ENCODE data around the gene DCAF10. TPM values are rescaled to one million over a fixed set of nuclear protein-coding genes. Genes with fewer than 3 reads are reported as not detected.

DCAF10 gene
- total RNA-seq, 2 donors from 2014 or later = 24.4 to 47.4 TPM

DNA sequence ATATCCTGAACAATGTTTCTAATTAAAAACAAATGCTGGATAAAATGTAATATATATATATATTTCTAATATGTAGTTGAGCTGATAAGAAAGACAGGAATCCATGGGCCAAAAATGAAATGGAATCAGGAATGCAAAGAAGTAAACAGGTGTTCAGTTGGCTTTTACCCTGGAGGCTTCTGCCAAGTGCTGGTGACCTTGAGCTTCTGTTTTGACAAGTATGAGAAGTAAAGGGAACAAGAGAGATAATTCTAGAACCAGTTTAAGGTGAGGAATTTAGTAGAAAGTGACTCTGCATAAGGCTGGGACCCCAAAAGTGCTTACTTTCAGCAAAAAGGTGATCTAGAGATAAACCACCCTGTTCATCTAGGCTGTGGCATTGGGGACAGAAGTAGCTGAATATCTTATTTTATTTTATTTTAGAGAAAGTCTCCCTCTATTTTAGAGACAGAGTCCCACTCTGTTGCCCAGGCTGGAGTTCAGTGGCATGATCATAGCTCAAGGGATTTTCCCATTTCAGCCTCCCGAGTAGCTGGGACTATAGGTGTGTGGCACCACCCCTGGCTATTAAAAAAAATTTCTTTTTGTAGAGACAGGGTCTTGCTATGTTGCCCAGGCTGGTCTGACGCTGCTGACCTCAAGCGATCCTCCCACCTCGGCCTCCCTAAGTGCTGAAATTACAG, 27.0 kb downstream of the DCAF10 start:
- no peak for ATAC-seq (ENCODE audit: insufficient number of reproducible peaks, low FRiP score, low read depth)
- no peaks in the 10 kb centered on the region for H3K4me1 ChIP-seq (ENCODE audit: control insufficient read depth in 1 of 2, low read depth in 2 of 2)
- H3K4me3 ChIP-seq = no peak overlapping the region
- DNase-seq (ENCODE audit: low spot score) = no peak
- H3K27me3 ChIP-seq (replicated peaks; ENCODE audit: insufficient read depth) = no peaks in the 10 kb centered on the region
- H3K27ac ChIP-seq = no peak overlapping the region
- H3K9me3 ChIP-seq = no peaks in the 10 kb centered on the region
- TF ChIP-seq, protein P1, sequence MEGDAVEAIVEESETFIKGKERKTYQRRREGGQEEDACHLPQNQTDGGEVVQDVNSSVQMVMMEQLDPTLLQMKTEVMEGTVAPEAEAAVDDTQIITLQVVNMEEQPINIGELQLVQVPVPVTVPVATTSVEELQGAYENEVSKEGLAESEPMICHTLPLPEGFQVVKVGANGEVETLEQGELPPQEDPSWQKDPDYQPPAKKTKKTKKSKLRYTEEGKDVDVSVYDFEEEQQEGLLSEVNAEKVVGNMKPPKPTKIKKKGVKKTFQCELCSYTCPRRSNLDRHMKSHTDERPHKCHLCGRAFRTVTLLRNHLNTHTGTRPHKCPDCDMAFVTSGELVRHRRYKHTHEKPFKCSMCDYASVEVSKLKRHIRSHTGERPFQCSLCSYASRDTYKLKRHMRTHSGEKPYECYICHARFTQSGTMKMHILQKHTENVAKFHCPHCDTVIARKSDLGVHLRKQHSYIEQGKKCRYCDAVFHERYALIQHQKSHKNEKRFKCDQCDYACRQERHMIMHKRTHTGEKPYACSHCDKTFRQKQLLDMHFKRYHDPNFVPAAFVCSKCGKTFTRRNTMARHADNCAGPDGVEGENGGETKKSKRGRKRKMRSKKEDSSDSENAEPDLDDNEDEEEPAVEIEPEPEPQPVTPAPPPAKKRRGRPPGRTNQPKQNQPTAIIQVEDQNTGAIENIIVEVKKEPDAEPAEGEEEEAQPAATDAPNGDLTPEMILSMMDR (IDR thresholded peaks at IDR 0.05) = no peak
- H3K36me3 ChIP-seq = peaks cover 7% of the 10 kb centered on the region

DNA sequence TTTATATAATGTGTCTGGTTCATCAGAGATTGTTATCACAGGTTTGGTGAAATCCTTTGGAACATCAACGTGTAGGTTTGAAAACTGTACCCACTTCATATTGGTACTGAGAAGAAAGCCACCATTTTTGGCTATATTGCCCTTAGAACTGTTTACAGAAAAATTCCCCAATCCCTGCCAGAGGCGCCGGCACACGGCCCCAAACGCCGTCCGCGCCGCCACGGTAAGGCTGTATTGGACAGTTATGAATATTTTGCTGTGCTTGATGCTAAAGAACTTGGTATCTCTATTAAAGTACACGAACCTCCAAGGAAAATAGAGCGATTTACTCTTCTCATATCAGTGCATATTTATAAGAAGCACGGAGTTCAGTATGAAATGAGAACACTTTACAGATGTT, 35.2 kb downstream of the DCAF10 start:
- Histone ChIP-seq H3K36me3 (no peaks in the 10 kb centered on the region), H3K27me3 (replicated peaks; ENCODE audit: insufficient read depth) (no peaks in the 10 kb centered on the region), H3K27ac (no peak overlapping the region), H3K4me1 (ENCODE audit: control insufficient read depth in 1 of 2, low read depth in 2 of 2) (no peaks in the 10 kb centered on the region), H3K4me3 (no peak overlapping the region), H3K9me3 (no peaks in the 10 kb centered on the region)
- TF ChIP-seq, protein P1 (IDR thresholded peaks at IDR 0.05) = no peak
- DNase-seq (ENCODE audit: low spot score) (no peak), ATAC-seq (ENCODE audit: insufficient number of reproducible peaks, low FRiP score, low read depth) (no peak)

GRCh38 chr9:37836386-37836785, 35.8 kb downstream of the DCAF10 start:
- no peak for ATAC-seq (ENCODE audit: insufficient number of reproducible peaks, low FRiP score, low read depth)
- Histone ChIP-seq H3K36me3 (no peaks in the 10 kb centered on the region), H3K4me3 (no peak overlapping the region), H3K27ac (no peak overlapping the region), H3K9me3 (no peaks in the 10 kb centered on the region), H3K27me3 (replicated peaks; ENCODE audit: insufficient read depth) (no peaks in the 10 kb centered on the region), H3K4me1 (ENCODE audit: control insufficient read depth in 1 of 2, low read depth in 2 of 2) (no peaks in the 10 kb centered on the region)
- no peak for DNase-seq (ENCODE audit: low spot score)
- TF ChIP-seq, protein P1 (IDR thresholded peaks at IDR 0.05) = no peak

- H3K36me3 ChIP-seq = no peaks in the 10 kb centered on the region
- H3K4me3 ChIP-seq = no peak overlapping the region
- ATAC-seq (ENCODE audit: insufficient number of reproducible peaks, low FRiP score, low read depth) (no peak), DNase-seq (ENCODE audit: low spot score) (no peak)
- H3K4me1 ChIP-seq (ENCODE audit: control insufficient read depth in 1 of 2, low read depth in 2 of 2) = no peaks in the 10 kb centered on the region
- H3K9me3 ChIP-seq = no peaks in the 10 kb centered on the region
- TF ChIP-seq, protein P1 (IDR thresholded peaks at IDR 0.05) = no peak
- H3K27ac ChIP-seq = no peak overlapping the region
- no peaks in the 10 kb centered on the region for H3K27me3 ChIP-seq (replicated peaks; ENCODE audit: insufficient read depth)
These were observed 39.2 kb downstream of the DCAF10 start for GRCh38 chr9:37839496-37840461.

GRCh38 chr9:37840560-37841194, 40.1 kb downstream of the DCAF10 start:
- no peak for ATAC-seq (ENCODE audit: insufficient number of reproducible peaks, low FRiP score, low read depth)
- no peak for DNase-seq (ENCODE audit: low spot score)
- Histone ChIP-seq H3K9me3 (no peaks in the 10 kb centered on the region), H3K27me3 (replicated peaks; ENCODE audit: insufficient read depth) (no peaks in the 10 kb centered on the region), H3K4me3 (no peak overlapping the region), H3K27ac (no peak overlapping the region), H3K4me1 (ENCODE audit: control insufficient read depth in 1 of 2, low read depth in 2 of 2) (no peaks in the 10 kb centered on the region), H3K36me3 (no peaks in the 10 kb centered on the region)
- TF ChIP-seq, protein P1 (IDR thresholded peaks at IDR 0.05) = no peak

Data from thoracic aorta (tissue), 2 donors.